Activated CD8-positive, alpha-beta memory T cell treated with anti-CD3 and anti-CD28 coated beads, Interleukin-2, amount 50 U/mL, for 24 hours (primary cell): ENCODE measurements around the gene FMO4.
A peak's percentile ranks its signal among the peaks of the same experiment; 100 is the strongest.
"Not testable (repeated sequence)": the region's sequence is repeated elsewhere in the genome, so short reads cannot be mapped to it uniquely, and the experiment has no call there.

Experiments
- DNase-seq: peaks from one replicate; pipeline ENCODE4 v3.0.0-alpha.2; 2020; ENCODE audit errors: extremely low read depth

FMO4 gene, protein sequence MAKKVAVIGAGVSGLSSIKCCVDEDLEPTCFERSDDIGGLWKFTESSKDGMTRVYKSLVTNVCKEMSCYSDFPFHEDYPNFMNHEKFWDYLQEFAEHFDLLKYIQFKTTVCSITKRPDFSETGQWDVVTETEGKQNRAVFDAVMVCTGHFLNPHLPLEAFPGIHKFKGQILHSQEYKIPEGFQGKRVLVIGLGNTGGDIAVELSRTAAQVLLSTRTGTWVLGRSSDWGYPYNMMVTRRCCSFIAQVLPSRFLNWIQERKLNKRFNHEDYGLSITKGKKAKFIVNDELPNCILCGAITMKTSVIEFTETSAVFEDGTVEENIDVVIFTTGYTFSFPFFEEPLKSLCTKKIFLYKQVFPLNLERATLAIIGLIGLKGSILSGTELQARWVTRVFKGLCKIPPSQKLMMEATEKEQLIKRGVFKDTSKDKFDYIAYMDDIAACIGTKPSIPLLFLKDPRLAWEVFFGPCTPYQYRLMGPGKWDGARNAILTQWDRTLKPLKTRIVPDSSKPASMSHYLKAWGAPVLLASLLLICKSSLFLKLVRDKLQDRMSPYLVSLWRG

DNA sequence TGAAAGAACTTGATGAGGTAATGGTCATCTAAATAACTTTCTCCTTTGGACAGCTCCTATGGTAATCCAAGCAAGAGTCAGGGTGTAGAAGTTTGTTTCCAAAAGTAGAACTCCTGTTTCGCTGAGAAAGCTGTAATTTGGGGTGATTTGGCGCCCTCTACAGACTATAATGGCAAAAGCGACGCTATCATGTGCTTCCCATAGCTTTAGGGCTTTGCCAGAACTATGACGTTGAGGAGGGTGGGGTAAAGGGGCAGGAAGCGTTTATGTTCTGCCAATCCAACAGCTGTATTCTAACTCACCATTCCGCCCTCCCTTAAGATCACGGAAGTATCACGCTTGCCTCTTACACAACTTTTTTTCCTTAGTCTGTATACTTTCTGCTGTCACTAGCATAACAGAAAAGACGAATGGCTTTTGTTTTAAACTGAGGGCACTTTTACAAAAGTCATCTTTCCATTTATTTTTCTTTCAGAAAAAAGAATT lies at the start of gene FMO4:
Gene FMO4 (plus strand): TSS at position 349 of the 486 bp plus-strand sequence. CDS start 5,643 bp downstream, outside the sequence.
- DNase-seq = peak; percentile 64

DNA sequence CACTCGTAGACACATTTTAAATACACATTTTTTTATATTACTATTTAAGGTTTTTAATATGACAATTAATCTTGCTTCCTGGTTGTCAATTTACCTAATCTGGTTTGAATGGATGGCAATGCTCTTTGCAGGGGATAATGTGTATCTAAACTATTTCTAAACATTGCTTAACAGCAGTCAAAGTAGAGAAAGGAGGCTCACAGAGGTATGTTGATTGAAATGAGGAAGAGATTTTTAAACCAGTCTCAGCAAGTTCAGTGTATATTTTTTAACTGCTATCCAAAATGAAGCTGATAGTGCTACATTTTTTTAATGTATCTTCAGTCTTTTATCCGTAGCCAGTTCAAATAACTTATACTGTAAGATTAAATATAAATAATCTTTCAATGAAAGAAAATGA lies 48.3 kb upstream of the FMO4 start:
- no peak for DNase-seq

- no peak for DNase-seq
These were observed 47.1 kb upstream of the FMO4 start for GRCh38 chr1:171266930-171267329.

DNA sequence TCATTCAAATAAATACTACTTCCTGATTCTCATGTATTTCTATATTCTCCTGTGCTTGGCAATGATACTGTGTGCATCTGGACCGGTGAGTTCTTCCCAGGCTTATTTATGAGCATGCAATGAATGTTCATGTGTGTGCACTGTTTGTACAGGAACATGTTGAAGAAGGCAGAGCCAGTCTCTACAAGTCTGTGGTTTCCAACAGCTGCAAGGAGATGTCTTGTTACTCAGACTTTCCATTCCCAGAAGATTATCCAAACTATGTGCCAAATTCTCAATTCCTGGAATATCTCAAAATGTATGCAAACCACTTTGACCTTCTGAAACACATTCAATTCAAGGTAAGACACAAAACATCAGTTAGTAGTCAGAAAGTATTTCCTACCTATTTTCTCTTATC lies 46.6 kb upstream of the FMO4 start:
- no peak for DNase-seq

DNA sequence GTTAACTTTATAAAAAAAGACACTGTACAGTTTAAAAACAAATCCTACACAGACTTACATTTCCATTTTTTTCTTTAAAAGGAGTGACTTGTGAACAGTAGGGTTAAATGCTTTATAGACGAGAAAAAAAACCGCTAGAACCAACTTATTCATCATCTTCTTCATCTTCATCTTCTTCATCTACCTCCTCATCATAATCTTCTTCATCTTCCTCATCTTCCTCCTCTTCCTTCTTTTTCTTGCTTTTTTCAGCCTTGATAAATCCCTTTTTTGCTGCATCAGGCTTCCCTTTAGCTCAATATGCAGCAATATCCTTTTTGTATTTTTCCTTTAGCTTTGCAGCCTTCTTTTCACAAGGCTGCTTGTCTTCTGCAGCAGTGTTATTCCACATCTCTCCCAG lies 43.2 kb upstream of the FMO4 start:
- no peak for DNase-seq

DNA sequence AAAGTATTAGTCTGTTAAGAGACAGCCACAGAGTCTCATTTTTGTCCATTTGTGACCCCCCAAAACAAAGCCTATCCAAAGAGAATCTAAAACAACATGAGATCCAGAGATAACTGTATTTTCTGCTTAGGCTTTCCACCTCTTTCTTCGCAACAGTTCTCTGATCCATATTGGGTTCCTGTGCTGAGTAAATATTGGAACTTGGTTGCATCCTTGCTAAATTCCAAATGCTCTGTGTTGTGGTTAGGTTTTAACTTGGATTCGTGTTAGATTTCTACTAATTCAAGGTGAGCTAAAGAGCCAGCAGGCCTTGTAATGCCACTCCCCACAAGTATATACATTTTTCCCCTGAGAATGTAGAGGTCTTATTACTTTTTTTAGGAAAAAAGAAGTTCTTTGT lies 36.4 kb upstream of the FMO4 start:
- DNase-seq = no peak

GRCh38 chr1:171279234-171279633 lies 34.7 kb upstream of the FMO4 start:
- no peak for DNase-seq

GRCh38 chr1:171279678-171280077 lies 34.3 kb upstream of the FMO4 start:
- DNase-seq = no peak

GRCh38 chr1:171280599-171280998 lies 33.4 kb upstream of the FMO4 start:
- no peak for DNase-seq

DNA sequence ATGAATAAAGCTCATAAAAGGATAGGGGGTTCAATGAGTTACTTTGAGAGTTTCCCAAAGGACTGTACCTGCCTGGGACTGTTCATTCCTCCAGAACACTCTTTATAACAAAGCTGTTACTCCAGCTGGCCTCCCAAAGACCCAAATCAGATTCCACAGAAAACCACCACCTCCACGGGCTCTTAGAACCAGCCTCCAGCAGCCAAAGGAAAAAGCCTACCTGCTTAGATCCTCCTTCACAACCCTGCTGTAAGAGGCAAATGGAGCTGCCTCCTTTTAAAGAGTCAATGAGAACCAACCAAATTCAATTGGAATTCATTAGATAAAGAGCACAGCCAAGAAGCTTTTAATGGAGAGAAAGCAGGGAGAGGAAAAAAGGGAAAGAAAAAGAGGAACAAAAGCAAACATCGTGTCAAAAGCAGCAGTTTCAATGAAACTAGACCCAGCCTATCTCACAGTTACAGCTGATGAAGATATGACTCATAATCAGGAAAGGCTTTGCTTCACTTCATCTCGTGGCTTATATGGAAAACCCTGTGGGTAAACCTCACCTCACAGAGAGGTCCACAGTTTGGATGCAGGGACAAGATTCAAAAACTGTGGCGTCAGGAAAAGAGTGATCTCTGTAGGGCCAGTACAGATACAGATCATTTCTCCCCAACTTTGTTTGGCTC lies 27.8 kb upstream of the FMO4 start:
- DNase-seq = no peak

- DNase-seq = no peak
These were observed 23.4 kb upstream of the FMO4 start for GRCh38 chr1:171290621-171291020.

GRCh38 chr1:171292799-171293198 lies 21.2 kb upstream of the FMO4 start:
- no peak for DNase-seq

GRCh38 chr1:171295383-171295782 lies 18.6 kb upstream of the FMO4 start:
- DNase-seq = not testable (repeated sequence)

DNA sequence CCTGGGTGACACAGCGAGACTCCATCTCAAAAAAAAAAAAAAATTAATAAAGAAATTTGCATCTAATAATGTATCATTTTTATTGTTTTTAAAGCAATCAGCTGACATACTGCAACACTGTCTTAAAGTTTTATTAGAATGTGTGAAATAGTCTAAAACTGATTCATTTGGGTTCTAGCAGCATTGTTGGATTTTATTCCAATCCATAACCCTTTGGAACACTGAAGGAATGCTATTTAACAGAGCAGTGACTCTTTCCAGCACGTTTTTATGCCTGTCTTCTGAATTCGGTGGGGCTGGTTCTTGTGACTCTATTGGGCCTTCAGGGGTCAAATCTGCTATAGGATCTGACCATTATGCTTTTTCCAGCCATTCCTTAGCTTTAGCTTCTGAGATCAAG lies 18.2 kb upstream of the FMO4 start:
- DNase-seq = no peak

- no peak for DNase-seq
These were observed 17.1 kb upstream of the FMO4 start for GRCh38 chr1:171296897-171297296.

- DNase-seq = no peak
These were observed 15.3 kb upstream of the FMO4 start for GRCh38 chr1:171298696-171299095.

GRCh38 chr1:171299342-171299741 lies 14.6 kb upstream of the FMO4 start:
- DNase-seq = no peak

DNA sequence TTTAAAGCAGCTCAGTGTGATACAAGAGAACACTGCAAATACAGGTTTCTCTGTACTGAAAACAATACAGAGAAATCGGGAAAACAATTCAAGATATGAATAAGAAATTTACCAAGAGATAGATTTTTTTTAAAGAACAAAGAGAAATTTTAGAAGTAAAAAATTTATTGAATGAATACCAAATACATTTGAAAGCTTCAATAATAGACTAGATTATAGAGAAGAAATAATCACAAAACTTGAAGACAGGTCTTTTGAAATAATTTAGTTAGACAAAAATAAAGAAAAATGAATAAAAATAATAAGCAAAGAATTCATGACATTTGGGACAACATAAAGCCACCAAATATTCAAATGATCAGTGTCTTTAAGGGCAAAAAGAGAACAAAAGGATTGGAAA lies 13.6 kb upstream of the FMO4 start:
- no peak for DNase-seq

- DNase-seq = no peak
These were observed 3.3 kb upstream of the FMO4 start for GRCh38 chr1:171310661-171311087.

DNA sequence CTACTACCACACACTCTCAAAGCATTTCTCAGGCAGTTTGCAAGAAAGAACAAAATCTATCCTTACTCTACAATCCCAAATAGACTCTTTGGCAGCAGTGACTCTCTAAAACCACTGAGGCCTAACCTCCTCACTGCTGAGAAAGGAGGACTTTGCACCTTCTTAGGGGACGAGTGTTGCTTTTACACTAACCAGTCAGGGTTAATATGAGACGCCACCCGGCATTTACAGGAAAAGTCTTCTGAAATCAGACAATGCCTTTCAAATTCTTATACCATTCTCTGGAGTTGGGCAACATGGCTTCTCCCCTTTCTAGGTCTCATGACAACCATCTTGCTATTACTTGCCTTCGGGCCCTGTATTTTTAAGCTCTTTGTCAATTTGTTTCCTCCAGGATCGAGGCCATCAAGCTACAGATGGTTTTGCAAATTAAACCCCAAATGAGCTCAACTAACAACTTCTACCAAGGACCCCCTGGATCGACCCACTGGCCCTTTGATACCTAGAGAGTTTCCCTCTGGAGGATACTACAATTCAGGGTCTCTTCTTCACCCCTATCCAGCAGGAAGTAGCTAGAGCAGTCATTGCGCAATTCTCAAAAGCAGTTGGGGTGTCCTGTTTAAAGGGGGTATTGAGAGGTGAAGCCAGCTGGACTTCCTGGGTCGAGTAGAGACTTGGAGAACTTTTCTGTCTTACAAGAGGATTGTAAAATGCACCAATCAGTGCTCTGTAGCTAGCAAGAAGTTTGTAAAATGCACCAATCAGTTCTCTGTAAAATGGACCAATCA lies 2.0 kb upstream of the FMO4 start:
- no peak for DNase-seq

DNA sequence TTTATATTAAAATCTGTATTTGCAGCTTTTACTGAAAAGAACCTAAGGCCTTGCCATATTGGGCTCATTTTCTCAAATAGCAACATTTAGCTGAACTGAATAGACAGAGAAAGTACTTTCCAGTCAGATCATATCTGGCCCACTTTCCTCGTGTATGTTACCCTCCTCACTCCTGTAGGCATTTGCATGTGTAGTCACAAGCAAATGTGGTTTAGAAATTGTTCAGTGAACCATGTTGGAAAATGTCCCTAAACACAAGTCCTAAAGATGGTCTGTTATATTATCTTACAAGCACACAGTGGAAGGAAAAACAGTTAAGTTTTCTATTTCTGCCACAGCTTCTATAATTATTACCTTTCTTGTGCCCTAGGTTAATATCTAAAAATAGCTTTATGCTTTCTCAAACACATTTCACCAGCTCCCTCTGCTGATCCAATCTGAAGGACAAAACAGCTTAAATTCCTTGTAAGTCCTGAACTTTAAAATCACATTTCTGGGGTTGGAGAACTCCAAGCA lies 606 bp upstream of the FMO4 start:
- no peak for DNase-seq

DNA sequence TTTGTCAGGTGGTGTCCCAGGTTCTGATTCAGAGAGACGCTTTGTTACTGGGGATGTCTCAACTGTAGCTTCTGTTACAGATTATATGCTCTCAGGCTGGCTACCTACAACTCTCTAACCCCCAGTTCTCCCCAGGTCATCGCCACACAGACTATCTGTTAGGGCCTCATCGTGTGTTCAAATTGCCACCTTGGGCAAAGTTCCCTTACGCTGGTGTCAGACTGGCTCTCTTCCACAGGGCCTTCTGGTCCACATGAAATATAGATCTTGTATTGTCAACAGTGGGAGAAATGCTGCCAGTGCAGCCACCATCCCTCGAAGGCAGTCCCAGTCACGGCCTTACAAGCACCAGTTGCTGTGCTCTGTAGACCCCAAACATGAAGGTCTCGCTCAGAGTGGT lies 15.3 kb downstream of the FMO4 start:
- DNase-seq = no peak
